Renal pelvis (tissue), 4 donors: ENCODE measurements around the gene AKNAD1. TPM values are rescaled to one million over a fixed set of nuclear protein-coding genes. Genes with fewer than 3 reads are reported as not detected.

Source experiments
- DNase-seq: peaks from one replicate; pipeline ENCODE4 v3.0.0-alpha.2; 2013
- polyA plus RNA-seq, 3 donors: library from polyadenylated mRNA; unstranded; fragments of 120-200 nt; gene quantifications; one replicate each; pipeline ENCODE4 v1.2.1, GENCODE V29; 2013; ENCODE audit not compliant: insufficient read length in 3 of 3

Gene AKNAD1
- polyA plus RNA-seq, 3 donors = not detected

DNA sequence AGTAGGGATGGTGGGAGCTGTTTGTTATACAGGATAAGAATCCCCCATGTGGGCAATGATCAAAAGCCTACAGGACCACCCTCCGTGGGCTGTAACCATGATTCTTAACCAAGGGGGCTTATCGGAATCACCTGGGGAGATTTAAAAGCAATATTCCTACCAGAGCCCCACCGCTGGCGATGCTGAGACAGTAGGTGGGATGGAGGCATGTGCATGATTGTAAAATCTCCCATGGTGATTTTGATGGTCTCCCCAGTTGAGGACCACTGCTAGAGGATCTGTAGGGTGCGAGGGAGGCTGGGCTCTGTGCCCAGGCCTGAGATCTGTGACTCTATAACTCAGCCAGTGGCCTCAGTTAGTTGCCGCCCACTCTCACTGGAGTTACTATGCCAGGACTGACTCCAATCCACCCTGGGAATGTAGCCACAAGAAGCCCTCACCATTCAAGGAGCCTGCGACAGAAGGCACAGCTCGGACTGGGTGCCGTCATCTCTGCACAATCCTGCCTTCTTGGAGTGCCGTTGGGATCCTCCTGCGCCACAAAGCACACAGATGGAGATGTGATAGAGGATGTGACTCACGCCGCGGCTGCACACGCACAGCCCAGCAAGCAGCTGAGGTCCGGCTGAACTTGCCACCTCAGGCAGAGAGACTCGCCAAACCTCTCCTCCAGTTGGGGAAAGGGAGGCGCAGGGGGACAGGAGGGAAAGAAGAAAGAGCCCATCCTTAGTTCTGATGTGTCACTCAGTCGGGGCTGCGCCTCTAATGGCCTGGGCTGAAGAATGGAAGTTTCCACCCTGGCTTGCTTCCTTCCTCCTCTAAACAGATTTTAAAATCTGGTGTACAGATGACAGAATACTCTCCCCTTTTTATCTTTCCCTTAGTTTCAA lies 26.5 kb downstream of the AKNAD1 start:
- no peak for DNase-seq

DNA sequence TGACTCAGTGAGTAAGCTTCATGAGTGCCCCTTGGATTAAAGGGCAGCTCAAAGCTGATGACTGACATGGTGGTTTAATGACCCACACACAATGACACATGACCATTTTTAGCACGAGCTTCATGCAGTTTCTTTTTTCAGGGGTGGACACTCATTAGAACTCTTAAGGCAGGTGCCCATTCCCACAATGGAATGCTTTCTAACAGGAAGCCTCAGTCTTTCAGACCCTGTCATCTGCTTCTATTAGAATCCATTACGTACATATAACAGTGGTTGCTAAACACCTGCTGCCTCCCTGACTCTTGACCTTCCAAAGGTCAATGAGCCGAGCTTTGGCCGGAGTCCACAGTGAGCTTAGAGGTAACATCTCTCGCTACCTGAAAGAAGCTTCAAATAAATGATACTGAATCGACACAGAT lies 27.4 kb downstream of the AKNAD1 start:
- no peak for DNase-seq

DNA sequence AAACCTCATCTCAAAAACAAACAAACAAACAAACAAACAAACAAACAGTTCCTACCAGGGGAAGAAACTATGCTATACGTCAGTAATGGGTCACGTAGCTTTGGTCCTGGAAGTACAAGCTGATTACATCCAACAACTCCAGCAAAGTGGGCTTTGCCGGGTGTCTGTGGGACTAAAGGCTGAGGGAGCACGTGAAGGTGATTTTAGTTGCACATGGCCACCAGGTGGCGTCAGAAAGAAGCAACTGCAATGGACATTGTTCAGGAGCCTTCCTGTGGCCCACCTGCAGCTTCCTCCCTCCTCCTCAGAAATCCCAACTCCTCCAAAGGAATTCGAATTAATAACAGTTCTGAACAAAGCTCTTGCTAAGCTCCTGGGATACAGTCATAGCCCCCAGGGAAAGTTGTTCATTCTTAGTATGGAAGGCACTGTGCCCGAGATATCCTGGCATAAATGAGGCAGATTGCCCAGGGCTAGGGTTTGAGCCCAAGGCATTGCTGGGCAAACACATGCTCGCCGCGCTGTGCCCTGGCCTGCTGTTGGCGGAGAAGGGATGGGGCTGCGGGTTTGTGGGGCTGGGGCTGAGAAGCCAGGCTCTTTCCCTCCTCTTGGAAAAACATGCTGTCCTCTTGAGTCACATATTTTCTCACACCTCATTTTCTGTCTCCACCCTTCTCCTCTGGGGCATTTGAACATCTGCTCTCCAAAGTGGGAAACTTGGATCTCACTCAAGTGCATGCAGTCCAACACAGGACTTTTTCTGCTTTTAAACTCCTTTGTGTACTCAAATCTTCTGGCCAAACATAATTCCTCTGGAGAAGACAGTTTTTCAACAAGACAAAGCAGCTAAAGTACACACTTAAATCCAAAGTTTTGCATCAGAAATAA lies 28.6 kb downstream of the AKNAD1 start:
- peak; percentile 78 for DNase-seq

DNA sequence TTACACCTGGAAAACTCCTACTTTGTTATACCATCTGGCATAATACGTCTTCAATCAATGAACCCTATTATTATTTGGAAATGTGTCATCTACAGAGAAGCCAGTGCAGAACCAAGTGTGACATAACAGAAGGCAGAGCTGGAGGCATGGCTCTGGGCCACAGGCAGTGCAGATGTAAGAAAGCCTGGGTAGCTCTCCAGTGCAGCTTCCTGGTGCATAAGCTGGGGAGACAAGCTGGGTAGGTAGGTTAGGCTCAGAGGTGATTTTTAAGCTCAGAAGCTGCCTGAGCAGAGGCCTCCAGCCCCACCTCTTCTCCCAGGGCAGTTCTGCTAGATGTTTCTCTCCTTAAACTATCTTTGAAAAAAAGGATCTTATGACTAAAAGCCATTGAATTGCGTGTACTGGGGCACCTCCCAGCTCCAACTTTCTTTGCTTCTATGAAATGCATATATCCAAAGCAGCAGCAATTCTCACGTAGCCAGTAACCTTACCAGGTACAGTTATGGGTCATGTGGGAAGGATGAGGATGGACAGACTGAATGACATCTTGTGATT lies 30.7 kb downstream of the AKNAD1 start:
- DNase-seq = no peak

DNA sequence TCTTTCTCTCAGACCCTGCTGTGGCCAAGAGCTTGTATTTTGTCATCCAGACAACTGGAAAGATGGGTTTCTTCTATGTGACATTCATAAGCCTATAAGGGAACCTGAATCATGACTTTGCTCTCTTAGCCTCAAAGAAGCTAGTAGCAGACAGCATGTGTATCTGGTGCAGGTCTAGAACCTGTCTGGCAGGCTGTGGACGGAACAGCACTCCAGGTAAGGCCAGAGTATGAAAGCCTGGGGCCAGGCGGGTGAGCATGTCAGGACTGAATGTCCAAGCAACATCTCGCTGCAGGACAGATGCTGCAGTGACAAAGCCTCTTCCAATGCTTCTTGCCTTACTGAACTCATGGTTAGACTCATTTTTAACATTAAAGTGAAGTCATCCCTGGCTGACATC lies 32.8 kb downstream of the AKNAD1 start:
- DNase-seq = no peak

DNA sequence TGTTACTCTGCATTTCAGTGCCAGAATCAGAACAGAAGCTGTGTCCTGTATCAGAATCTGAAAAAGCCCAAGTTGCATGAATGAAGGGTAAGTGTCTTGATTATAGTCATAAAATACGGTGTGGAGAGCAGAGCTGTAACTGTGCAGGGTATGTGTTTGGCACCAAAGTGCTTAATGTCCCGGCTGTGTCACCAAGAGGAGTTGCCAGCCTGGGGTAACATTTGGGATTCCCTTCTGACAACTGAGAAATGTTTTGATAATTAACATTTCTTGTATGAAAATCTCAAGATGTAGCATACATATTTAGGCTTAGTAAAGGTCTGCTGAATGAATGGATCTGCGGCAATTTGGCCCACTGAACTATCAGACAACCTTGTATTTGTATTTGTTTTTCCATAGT lies 33.3 kb downstream of the AKNAD1 start:
- no peak for DNase-seq

DNA sequence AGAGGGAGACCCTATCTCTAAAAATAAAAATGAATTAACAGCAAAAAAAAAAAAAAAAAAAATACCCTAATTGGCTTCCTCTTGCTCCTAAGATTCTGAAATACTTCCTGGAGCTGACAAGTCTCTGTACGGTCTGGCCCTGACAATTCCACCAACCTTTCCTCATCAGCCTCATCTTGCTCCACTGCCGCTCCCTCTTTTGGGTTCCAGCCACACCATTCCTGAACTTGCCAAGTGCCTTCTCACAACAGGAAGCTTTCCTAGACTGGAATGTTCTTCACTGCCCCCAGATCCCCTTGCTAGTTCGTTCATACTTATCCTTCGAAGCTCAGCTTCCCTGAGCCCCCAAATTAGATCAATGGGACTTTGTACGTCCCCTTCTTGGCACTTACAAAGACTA lies 37.0 kb downstream of the AKNAD1 start:
- DNase-seq = no peak

DNA sequence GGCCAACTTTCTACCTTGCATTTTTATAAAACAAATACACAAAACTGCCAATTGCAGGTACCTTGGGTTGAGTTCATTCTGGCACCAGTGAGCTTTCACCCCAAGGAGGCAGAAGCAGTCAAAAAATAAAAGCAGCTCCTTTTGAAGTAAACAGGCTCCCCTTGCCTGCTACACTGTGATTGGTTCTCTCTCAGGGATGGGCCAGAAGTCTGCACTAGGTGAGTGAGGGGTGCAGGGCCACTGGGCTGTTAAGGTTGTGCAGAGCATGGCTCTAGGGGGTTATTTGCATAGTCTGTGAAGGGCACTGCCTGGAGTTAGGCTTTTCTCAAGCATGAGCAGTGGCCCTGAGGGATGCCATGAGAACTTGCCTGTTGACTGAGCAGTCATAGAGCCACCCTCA lies 39.1 kb downstream of the AKNAD1 start:
- no peak for DNase-seq

DNA sequence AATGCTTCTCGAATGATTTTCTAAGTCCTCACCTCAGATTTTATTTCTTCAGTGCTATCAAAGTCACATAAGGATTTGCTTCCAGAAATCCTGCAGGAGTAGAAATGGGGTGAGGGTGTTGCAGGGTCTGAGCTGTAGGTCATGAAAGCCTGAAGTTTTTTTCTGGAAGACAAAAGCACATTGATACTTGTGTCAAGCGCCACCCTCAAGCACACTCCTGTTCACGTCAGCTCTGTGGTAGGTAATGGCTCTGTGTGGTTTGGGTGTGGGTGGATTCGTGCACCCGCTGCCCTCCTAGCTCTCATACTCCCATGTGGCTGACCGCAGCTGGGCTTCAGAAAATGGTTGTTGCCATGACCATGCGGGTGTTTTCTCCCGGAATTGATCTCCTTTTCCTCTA lies 39.9 kb downstream of the AKNAD1 start:
- DNase-seq = no peak

DNA sequence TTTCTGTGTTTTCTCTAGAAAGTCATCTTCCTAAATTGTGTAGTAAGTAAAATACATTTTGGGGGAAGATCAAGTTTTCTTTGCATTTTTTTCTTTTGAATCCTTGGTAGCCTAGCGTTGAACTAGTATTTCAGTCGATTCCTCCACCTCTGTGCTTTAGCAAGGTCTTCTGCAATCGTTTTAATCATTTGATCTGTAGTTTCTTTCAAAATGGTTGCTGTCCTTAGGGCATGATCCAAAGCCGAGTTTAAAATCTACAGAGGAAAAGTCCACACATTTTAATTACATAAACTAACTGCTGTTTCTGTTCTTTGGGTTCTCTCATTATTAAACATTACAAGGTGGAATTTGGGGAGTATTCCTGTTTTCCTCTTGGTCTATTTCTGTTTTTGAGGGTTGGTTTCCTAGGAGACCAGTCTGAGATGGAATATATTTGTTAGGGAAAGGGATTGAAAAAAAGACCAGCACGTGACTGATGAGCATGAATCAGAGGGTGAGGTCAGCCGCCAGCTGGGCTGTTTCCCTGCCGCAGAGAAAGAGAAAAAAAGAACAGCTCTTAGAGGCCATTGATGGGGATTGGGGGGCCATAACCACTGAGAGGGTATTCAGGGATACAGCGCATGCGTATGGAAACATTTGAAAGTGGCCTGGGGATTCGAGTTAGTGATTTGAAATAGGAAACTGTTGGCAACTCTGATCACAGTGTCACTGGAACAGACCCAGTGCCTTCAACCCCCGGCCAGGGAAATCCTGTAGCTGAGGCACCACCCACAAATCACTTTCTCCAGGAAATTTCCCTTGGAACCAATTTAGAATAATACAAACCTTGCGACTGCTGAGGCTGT lies 40.6 kb downstream of the AKNAD1 start:
- DNase-seq = peak; percentile 82

DNA sequence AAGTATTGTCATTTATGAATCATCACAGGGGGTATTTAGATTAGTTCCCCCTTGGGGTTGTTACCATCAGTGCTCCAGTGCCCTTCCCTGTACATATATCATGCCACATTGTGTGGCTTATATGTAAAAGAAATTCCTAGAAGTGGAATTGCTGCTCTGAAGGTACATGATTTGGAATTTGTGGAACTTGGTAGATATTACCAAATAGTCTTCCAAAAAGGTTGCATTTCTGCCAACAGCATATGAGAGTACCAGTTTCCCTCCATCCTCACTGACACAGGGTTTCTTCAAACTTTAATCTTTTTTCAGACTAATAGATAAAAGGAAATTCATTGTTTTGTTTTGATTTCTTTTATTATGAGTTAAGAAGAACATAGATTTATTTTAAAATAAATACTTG lies 41.3 kb downstream of the AKNAD1 start:
- DNase-seq = no peak

DNA sequence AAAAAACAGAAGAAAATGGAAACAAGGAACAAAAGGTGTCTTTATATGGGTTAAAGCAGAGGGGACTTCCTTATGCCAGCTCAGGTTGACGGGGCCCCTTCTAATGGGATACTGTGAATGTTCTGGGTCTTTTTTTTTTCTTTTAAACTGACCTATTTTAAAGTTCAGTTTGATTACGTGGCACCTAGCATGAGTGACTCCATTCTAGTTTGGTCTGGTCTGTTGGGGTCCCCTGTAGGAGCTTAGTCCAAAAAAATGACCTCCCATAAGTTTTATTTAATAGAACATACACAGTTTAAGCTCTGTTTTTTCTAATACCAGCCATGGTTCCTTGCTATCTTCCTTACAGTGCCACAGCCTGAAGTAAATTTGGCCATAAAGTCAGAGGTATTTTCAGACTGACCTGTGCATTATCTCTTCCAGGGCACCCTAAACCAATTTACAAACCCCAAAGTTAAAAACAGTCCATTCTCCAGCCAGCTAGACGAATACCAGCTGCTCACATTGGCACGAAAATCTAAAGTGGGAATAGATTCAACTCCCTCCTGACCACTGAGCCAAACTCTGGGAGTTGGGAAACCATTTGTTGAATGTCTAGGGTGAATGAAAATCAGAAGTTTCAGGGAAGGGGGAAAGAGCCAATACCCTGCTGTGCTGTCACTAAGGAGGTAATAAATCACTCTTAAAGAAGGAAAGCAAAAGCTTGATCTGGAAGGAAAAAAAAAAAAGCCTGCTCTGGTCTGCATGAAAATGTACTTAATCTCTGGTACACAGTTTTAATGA lies 42.4 kb downstream of the AKNAD1 start:
- peak; percentile 11 for DNase-seq

DNA sequence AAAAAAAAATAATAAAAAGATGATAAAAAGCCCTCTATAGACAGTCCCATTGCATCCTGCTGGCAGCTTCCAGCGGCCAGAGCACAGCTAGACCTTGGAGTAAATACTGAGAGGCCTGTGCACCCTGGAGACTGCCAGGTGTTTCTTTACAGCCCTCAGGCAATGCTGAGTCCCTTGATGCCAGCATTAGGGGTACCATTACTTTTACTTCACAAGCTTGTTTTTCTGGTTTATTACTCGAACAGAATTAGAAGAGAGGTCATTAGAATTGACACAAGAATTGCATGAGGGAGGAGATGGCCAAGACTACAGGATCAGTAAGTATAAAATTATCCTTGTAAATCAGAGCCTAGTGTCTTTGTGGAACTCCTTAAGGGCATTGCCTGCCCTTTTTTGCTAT lies 43.6 kb downstream of the AKNAD1 start:
- DNase-seq = no peak

DNA sequence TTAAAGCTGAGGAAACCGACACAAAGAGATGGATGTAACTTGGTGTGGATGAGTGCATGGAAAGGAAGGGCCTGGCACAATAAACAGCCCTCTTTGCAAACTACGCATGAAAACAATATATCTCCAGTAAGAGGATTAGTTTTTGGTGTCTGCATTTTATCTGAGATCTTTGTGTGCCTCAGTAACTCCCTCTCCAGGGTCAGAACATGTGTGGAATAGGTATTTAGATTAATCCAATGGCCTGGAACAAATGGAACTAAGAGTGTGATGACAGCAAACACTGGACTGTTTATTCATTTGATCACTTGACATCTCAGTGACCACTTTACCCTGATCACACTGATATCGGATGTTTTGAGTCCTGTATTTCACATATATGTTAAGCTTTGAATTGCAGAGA lies 45.3 kb downstream of the AKNAD1 start:
- no peak for DNase-seq

DNA sequence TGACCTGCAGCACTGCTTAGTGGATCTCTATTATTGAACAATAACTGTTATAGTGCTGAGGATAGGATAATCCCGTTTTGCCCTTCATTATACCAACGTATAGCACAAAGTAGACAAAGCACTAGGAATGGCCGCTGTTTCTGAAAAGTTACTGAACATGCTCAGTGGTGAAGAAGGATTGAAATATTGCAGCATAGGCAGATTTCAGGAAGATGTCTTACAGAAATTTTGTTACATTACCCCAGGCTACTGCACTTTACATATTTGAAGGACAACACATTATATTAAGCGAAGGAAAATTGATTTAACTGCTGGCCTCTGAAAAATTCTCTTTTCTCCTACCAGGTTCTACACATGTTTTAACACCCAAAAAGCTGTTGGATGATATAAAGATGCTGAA lies 48.5 kb downstream of the AKNAD1 start:
- no peak for DNase-seq

DNA sequence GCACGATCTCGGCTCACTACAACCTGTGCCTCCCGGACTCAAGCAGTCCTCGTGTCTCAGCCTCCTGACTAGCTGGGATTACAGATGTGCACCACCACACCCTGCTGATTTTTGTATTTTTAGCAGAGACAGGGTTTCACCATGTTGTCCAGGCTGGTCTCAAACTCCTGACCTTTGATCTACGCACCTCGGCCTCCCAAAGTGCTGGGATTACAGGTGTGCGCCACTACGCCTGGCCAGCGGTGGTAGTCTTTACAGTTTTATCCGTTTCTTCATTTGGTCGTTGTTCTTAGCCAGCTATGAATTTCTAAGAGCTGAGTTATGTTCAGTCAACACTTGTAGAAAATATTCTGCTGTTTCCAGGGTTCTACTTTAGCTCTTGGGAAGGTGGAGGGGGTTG lies 53.3 kb downstream of the AKNAD1 start:
- DNase-seq = no peak

DNA sequence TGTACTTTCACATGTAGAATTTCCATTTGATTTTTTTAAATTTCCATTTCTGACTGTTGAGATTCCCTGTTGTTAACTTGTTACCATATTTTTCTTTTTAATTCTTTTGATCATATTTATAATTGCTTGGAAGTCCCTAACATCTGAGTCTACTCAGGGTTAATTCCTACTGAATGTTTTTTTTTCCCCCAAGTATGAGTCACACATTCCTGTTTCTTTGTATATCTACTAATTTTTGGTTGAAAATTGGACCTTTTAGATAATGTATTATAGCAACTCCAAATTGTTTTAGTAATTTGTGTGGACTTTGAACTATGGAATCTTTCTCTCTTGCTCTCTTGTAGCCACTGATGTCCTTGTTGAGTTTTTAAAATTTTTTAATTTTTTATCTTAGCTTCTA lies 55.8 kb downstream of the AKNAD1 start:
- DNase-seq = no peak

DNA sequence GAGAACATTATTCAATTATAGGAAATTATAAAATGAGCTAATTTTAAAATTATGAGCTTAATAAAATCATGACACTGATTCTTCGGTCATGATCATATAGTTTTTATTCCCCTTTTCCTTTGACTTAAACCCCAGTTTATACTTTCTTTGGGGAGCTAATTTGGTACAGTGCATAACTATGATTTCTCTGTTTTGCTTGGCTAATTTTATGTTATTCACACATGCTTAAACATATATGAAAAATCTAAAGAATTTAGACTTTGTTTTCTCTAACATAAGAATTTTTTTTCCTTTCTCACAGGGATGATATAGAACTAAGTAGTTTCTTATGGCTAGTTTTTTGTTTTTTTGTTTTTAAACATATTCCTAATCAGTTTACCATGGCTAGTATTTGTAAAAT lies 57.9 kb downstream of the AKNAD1 start:
- DNase-seq = no peak

DNA sequence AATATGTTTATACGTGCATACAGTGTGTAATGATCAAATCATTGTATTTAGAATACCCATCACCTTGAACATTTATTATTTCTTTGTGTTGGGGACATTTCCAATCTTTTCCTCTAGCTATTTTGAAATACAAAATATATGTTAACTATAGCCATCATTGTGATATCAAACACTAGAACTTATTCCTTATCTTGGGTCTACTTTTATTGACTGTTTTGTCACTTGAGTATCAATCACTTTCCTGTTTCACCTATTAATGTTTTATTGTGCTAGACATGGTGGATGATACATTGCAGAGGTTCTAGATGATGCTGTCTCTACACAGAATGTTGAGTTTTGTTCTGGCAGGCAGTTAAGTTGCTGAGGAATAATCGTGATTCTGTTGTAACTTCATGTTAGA lies 64.5 kb downstream of the AKNAD1 start:
- no peak for DNase-seq

DNA sequence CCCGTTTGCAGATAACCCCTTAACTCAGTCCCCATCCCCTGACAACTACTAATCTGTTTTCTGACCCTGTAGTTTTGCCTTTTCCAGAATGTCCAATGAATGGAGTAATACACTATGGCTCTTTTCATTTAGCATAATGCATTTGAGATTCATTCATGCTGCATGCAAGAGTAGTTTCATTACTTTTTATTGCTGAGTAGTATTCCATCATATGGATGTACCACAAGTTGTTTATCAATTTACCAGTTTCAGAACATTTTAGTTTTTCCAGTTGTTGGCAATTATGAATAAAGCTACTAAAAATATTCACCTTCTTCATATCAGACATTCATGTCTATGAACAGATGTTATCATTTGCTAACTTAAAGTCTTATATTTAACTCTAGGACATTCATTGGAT lies 65.1 kb downstream of the AKNAD1 start:
- DNase-seq = no peak

DNA sequence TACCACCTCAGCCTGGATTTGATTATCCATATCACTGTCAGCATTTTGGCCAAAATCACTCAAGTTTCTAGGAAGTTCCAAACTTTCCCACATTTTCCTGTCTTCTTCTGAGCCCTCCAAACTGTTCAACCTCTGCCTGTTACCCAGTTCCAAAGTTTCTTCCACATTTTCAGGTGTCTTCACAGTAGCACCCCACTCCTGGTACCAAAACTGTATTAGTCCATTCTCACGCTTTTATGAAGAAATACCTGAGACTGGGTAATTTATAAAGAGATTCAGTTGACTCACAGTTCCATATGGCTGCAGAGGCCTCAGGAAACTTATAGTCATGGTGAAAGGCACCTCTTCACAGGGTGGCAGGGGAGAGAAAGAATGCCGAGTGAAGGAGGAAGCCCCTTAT lies 71.0 kb downstream of the AKNAD1 start:
- DNase-seq = no peak
